ENCODE measurements around the gene LCN10.
"Not testable (repeated sequence)": the region's sequence is repeated elsewhere in the genome, so short reads cannot be mapped to it uniquely, and the experiment has no call there.

Gene LCN10

GRCh38 chr9:136757751-136758140, 15.0 kb upstream of the LCN10 start:
- Histone ChIP-seq H3K36me3 (ENCODE audit: control insufficient read depth, insufficient read depth, low read length) (no peaks in the 10 kb centered on the region), H3K9ac (ENCODE audit: low read depth, low read length) (no peak overlapping the region), H3K27me3 (ENCODE audit: control insufficient read depth, insufficient read depth, low read length) (no peaks in the 10 kb centered on the region), H3K9me3 (ENCODE audit: control insufficient read depth, insufficient read depth, low read length) (no peaks in the 10 kb centered on the region), H3K4me1 (ENCODE audit: control insufficient read depth, insufficient read depth, low read length) (peaks cover 2% of the 10 kb centered on the region), H3K4me3 (ENCODE audit: low read depth, low read length) (no peak overlapping the region)

- Histone ChIP-seq H3K9me3 (ENCODE audit: control insufficient read depth, insufficient read depth, low read length) (no peaks in the 10 kb centered on the region), H3K4me3 (ENCODE audit: low read depth, low read length) (no peak overlapping the region), H3K9ac (ENCODE audit: low read depth, low read length) (no peak overlapping the region), H3K27me3 (ENCODE audit: control insufficient read depth, insufficient read depth, low read length) (no peaks in the 10 kb centered on the region), H3K4me1 (ENCODE audit: control insufficient read depth, insufficient read depth, low read length) (peaks cover 2% of the 10 kb centered on the region), H3K36me3 (ENCODE audit: control insufficient read depth, insufficient read depth, low read length) (no peaks in the 10 kb centered on the region)
Measured at GRCh38 chr9:136757328-136757727, 14.6 kb upstream of the LCN10 start.

- Histone ChIP-seq H3K4me3 (ENCODE audit: low read depth, low read length) (no peak overlapping the region), H3K27me3 (ENCODE audit: control insufficient read depth, insufficient read depth, low read length) (no peaks in the 10 kb centered on the region), H3K9me3 (ENCODE audit: control insufficient read depth, insufficient read depth, low read length) (no peaks in the 10 kb centered on the region), H3K36me3 (ENCODE audit: control insufficient read depth, insufficient read depth, low read length) (no peaks in the 10 kb centered on the region), H3K9ac (ENCODE audit: low read depth, low read length) (no peak overlapping the region), H3K4me1 (ENCODE audit: control insufficient read depth, insufficient read depth, low read length) (no peaks in the 10 kb centered on the region)
Measured at GRCh38 chr9:136756836-136757235, 14.1 kb upstream of the LCN10 start.

GRCh38 chr9:136756134-136756438, 13.3 kb upstream of the LCN10 start:
- Histone ChIP-seq H3K9ac (ENCODE audit: low read depth, low read length) (no peak overlapping the region), H3K4me1 (ENCODE audit: control insufficient read depth, insufficient read depth, low read length) (no peaks in the 10 kb centered on the region), H3K4me3 (ENCODE audit: low read depth, low read length) (no peak overlapping the region)

GRCh38 chr9:136755302-136756133, 12.8 kb upstream of the LCN10 start:
- H3K4me1 ChIP-seq (ENCODE audit: control insufficient read depth, insufficient read depth, low read length); H3K9ac ChIP-seq (ENCODE audit: low read depth, low read length): not testable (repeated sequence)

More at GRCh38 chr9:136756134-136756438, 13.3 kb upstream of the LCN10 start:
- Histone ChIP-seq H3K27me3 (ENCODE audit: control insufficient read depth, insufficient read depth, low read length) (no peaks in the 10 kb centered on the region), H3K36me3 (ENCODE audit: control insufficient read depth, insufficient read depth, low read length) (no peaks in the 10 kb centered on the region), H3K9me3 (ENCODE audit: control insufficient read depth, insufficient read depth, low read length) (no peaks in the 10 kb centered on the region)

GRCh38 chr9:136754626-136755301, 12.0 kb upstream of the LCN10 start:
- Histone ChIP-seq H3K36me3 (ENCODE audit: control insufficient read depth, insufficient read depth, low read length) (no peaks in the 10 kb centered on the region), H3K9ac (ENCODE audit: low read depth, low read length) (no peak overlapping the region), H3K4me3 (ENCODE audit: low read depth, low read length) (no peak overlapping the region), H3K27me3 (ENCODE audit: control insufficient read depth, insufficient read depth, low read length) (no peaks in the 10 kb centered on the region), H3K4me1 (ENCODE audit: control insufficient read depth, insufficient read depth, low read length) (no peaks in the 10 kb centered on the region), H3K9me3 (ENCODE audit: control insufficient read depth, insufficient read depth, low read length) (no peaks in the 10 kb centered on the region)

More at GRCh38 chr9:136755302-136756133, 12.8 kb upstream of the LCN10 start:
- H3K36me3 ChIP-seq (ENCODE audit: control insufficient read depth, insufficient read depth, low read length); H3K27me3 ChIP-seq (ENCODE audit: control insufficient read depth, insufficient read depth, low read length); H3K4me3 ChIP-seq (ENCODE audit: low read depth, low read length); H3K9me3 ChIP-seq (ENCODE audit: control insufficient read depth, insufficient read depth, low read length): not testable (repeated sequence)

- Histone ChIP-seq H3K27me3 (ENCODE audit: control insufficient read depth, insufficient read depth, low read length) (no peaks in the 10 kb centered on the region), H3K9me3 (ENCODE audit: control insufficient read depth, insufficient read depth, low read length) (no peaks in the 10 kb centered on the region), H3K9ac (ENCODE audit: low read depth, low read length) (no peak overlapping the region), H3K4me1 (ENCODE audit: control insufficient read depth, insufficient read depth, low read length) (no peaks in the 10 kb centered on the region), H3K4me3 (ENCODE audit: low read depth, low read length) (no peak overlapping the region), H3K36me3 (ENCODE audit: control insufficient read depth, insufficient read depth, low read length) (no peaks in the 10 kb centered on the region)
Measured at GRCh38 chr9:136754059-136754572, 11.4 kb upstream of the LCN10 start.

- Histone ChIP-seq H3K4me1 (ENCODE audit: control insufficient read depth, insufficient read depth, low read length) (no peaks in the 10 kb centered on the region), H3K9me3 (ENCODE audit: control insufficient read depth, insufficient read depth, low read length) (no peaks in the 10 kb centered on the region), H3K4me3 (ENCODE audit: low read depth, low read length) (no peak overlapping the region), H3K36me3 (ENCODE audit: control insufficient read depth, insufficient read depth, low read length) (no peaks in the 10 kb centered on the region), H3K9ac (ENCODE audit: low read depth, low read length) (no peak overlapping the region), H3K27me3 (ENCODE audit: control insufficient read depth, insufficient read depth, low read length) (no peaks in the 10 kb centered on the region)
Measured at GRCh38 chr9:136753371-136754058, 10.8 kb upstream of the LCN10 start.

- no peak overlapping the region for H3K4me3 ChIP-seq (ENCODE audit: low read depth, low read length)
- H3K4me1 ChIP-seq (ENCODE audit: control insufficient read depth, insufficient read depth, low read length) = no peaks in the 10 kb centered on the region
- no peak overlapping the region for H3K9ac ChIP-seq (ENCODE audit: low read depth, low read length)
- no peaks in the 10 kb centered on the region for H3K9me3 ChIP-seq (ENCODE audit: control insufficient read depth, insufficient read depth, low read length)
- no peaks in the 10 kb centered on the region for H3K36me3 ChIP-seq (ENCODE audit: control insufficient read depth, insufficient read depth, low read length)
- H3K27me3 ChIP-seq (ENCODE audit: control insufficient read depth, insufficient read depth, low read length) = no peaks in the 10 kb centered on the region
Measured at GRCh38 chr9:136751814-136752213, 9.1 kb upstream of the LCN10 start.

- Histone ChIP-seq H3K9ac (ENCODE audit: low read depth, low read length) (no peak overlapping the region), H3K4me1 (ENCODE audit: control insufficient read depth, insufficient read depth, low read length) (no peaks in the 10 kb centered on the region), H3K9me3 (ENCODE audit: control insufficient read depth, insufficient read depth, low read length) (no peaks in the 10 kb centered on the region), H3K36me3 (ENCODE audit: control insufficient read depth, insufficient read depth, low read length) (no peaks in the 10 kb centered on the region), H3K4me3 (ENCODE audit: low read depth, low read length) (no peak overlapping the region), H3K27me3 (ENCODE audit: control insufficient read depth, insufficient read depth, low read length) (no peaks in the 10 kb centered on the region)
Measured at GRCh38 chr9:136751244-136751643, 8.5 kb upstream of the LCN10 start.

- no peak overlapping the region for H3K9ac ChIP-seq (ENCODE audit: low read depth, low read length)
- H3K36me3 ChIP-seq (ENCODE audit: control insufficient read depth, insufficient read depth, low read length) = no peaks in the 10 kb centered on the region
- no peaks in the 10 kb centered on the region for H3K4me1 ChIP-seq (ENCODE audit: control insufficient read depth, insufficient read depth, low read length)
- no peaks in the 10 kb centered on the region for H3K9me3 ChIP-seq (ENCODE audit: control insufficient read depth, insufficient read depth, low read length)
- H3K27me3 ChIP-seq (ENCODE audit: control insufficient read depth, insufficient read depth, low read length) = no peaks in the 10 kb centered on the region
- no peak overlapping the region for H3K4me3 ChIP-seq (ENCODE audit: low read depth, low read length)
Measured at GRCh38 chr9:136750526-136750925, 7.8 kb upstream of the LCN10 start.

All from iPS-15b (cell line).